Activated naive CD4-positive, alpha-beta T cell treated with anti-CD3 and anti-CD28 coated beads for 36 hours (primary cell): ENCODE measurements around the gene ERCC4. TPM values are rescaled to one million over a fixed set of nuclear protein-coding genes. Genes with fewer than 3 reads are reported as not detected.
"Not testable (repeated sequence)": the region's sequence is repeated elsewhere in the genome, so short reads cannot be mapped to it uniquely, and the experiment has no call there.

ENCODE experiments used
- CTCF ChIA-PET: fragments of 350-600 bp; sonication (Branson Sonifier 250); formaldehyde crosslinking; loops from one replicate; lab custom pipeline; 2021; ENCODE audit warnings: antibody characterized with exemption; lab: Charles Lee
- DNase-seq: peaks from one replicate; pipeline ENCODE4 v3.0.0-alpha.2; 2020
- H3K27ac Mint-ChIP-seq: one replicate; pipeline ENCODE4 v1.8.0; 2021; ENCODE audit warnings: mild to moderate bottlenecking, mixed read lengths
- H3K27me3 Mint-ChIP-seq: one replicate; pipeline ENCODE4 v1.8.0; 2021; ENCODE audit warnings: low read depth, mixed read lengths
- H3K36me3 Mint-ChIP-seq: one replicate; pipeline ENCODE4 v1.8.0; 2021; ENCODE audit warnings: low read depth, mixed read lengths
- H3K4me1 Mint-ChIP-seq: one replicate; pipeline ENCODE4 v1.8.0; 2021; ENCODE audit warnings: low read depth, mixed read lengths
- H3K4me3 Mint-ChIP-seq: one replicate; pipeline ENCODE4 v1.8.0; 2021; ENCODE audit warnings: mild to moderate bottlenecking, moderate library complexity, mixed read lengths
- H3K9me3 Mint-ChIP-seq: one replicate; pipeline ENCODE4 v1.8.0; 2021; ENCODE audit warnings: mixed read lengths
- intact Hi-C: fragments of 100-400 bp; cut with micrococcal nuclease; formaldehyde crosslinking; loops from one replicate; pipeline ENCODE4 v1.15.1; 2023
- total RNA-seq, 2 experiments: library from RNA; stranded (reverse); gene quantifications; one replicate each; pipeline ENCODE4 v1.2.3, GENCODE V29; 2021

The ERCC4 gene
- 10 to 100 TPM; 10.3 to 10.7 TPM for total RNA-seq

- Mint-ChIP-seq H3K9me3 (no peaks in the 10 kb centered on the region), H3K27ac (peak within 1 kb of the TSS; percentile 82), H3K36me3 (peaks cover 6% of the 10 kb centered on the region), H3K4me1 (peaks cover 20% of the 10 kb centered on the region), H3K27me3 (no peaks in the 10 kb centered on the region), H3K4me3 (peak within 1 kb of the TSS; percentile 91)
- intact Hi-C loops: loop anchor here (1.0 to 5.0 kb wide), 7 partner anchors 54 to 1024 kb away; partner anchors contain the start of genes BFAR, MRTFB and PARN
- peak; percentile 100 for DNase-seq
- CTCF ChIA-PET: interaction anchor here (0.6 to 2.6 kb wide), 35 partner anchors 8 to 1460 kb away, joined by 3 to 29 read pairs (median 3); partner anchors contain the start of gene BFAR
These were observed at the start of gene ERCC4 for GRCh38 chr16:13919683-13920509. Gene ERCC4, plus strand, starts transcription at chr16:13920154. Its CDS starts 12 bp downstream, at chr16:13920166.

DNA sequence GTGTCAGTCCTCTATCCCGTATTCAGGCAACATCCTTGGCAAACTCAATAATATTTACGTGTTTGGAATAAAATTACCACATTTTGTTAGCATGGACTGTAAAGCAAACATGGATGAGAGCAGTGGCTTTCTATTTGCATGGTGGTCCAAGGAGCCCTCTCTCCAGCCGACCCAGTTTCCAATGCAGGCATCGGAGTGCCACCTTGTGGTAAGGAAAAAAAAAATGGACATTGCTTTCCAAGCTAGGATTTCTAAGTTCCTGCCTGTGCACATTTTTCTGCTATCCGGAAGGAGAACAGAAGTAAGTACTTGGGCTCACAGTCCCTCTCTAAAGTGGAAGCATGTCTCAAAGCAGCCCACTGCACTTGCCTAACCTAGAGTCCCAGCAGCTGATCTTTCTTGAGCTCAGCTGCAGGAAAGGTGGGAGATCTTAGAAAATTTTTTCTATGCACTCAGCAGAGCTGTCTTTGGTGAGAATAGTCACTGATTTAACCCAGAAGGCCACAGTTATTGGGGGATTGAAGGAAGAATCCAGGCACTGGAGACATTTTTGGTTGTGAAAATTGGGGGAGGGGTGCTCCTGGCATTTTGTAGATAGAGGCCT lies 46.0 kb upstream of the ERCC4 start:
- no peak for DNase-seq
- CTCF ChIA-PET: no interaction called here
- Mint-ChIP-seq H3K4me1 (no peaks in the 10 kb centered on the region), H3K27me3 (peaks cover 13% of the 10 kb centered on the region), H3K36me3 (no peaks in the 10 kb centered on the region), H3K27ac (no peak overlapping the region), H3K4me3 (no peak overlapping the region), H3K9me3 (no peaks in the 10 kb centered on the region)
- intact Hi-C loops: no loop called here

- intact Hi-C loops: no loop called here
- H3K36me3 Mint-ChIP-seq: no peaks in the 10 kb centered on the region
- CTCF ChIA-PET: interaction anchor here (0.8 kb wide), 1 partner anchor 10 kb away, joined by 3 read pairs; no protein-coding TSS in a partner anchor
- no peak for DNase-seq
- no peak overlapping the region for H3K27ac Mint-ChIP-seq
- H3K9me3 Mint-ChIP-seq: no peaks in the 10 kb centered on the region
- no peak overlapping the region for H3K4me3 Mint-ChIP-seq
- H3K27me3 Mint-ChIP-seq: peaks cover 5% of the 10 kb centered on the region
- no peaks in the 10 kb centered on the region for H3K4me1 Mint-ChIP-seq
These were observed 44.2 kb upstream of the ERCC4 start for GRCh38 chr16:13875614-13876284.

GRCh38 chr16:13883276-13883675 lies 36.7 kb upstream of the ERCC4 start:
- CTCF ChIA-PET: no interaction called here
- intact Hi-C loops: no loop called here
- Mint-ChIP-seq H3K4me1 (no peaks in the 10 kb centered on the region), H3K4me3 (no peak overlapping the region), H3K9me3 (peaks cover 3% of the 10 kb centered on the region), H3K27ac (no peak overlapping the region), H3K27me3 (peaks cover 5% of the 10 kb centered on the region), H3K36me3 (no peaks in the 10 kb centered on the region)
- no peak for DNase-seq

GRCh38 chr16:13883881-13884280 lies 36.1 kb upstream of the ERCC4 start:
- DNase-seq: no peak
- no peaks in the 10 kb centered on the region for H3K4me1 Mint-ChIP-seq
- peaks cover 6% of the 10 kb centered on the region for H3K9me3 Mint-ChIP-seq
- intact Hi-C loops: no loop called here
- no peaks in the 10 kb centered on the region for H3K36me3 Mint-ChIP-seq
- H3K27me3 Mint-ChIP-seq: peaks cover 5% of the 10 kb centered on the region
- no peak overlapping the region for H3K4me3 Mint-ChIP-seq
- H3K27ac Mint-ChIP-seq: no peak overlapping the region
- CTCF ChIA-PET: no interaction called here

DNA sequence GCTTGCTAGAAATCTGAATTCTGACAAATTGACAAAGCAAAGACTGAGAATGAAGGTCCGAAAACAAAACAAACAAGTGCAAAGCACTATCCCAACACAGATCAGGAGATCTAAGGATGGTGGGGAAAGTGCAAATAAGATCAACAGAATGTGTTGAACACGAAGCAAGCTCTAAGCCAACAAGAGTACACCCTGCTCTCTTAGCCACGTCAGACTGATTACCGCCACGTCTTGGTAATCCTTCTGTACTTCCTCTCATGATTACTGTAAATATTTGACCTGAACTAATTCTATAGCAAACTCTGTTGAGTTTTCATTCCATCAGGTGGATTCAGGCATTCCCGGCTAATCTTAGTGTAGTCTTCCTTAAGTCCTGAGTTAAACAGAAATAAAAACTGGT lies 34.3 kb upstream of the ERCC4 start:
- H3K27ac Mint-ChIP-seq: no peak overlapping the region
- DNase-seq: no peak
- no peaks in the 10 kb centered on the region for H3K36me3 Mint-ChIP-seq
- CTCF ChIA-PET: no interaction called here
- peaks cover 8% of the 10 kb centered on the region for H3K27me3 Mint-ChIP-seq
- intact Hi-C loops: no loop called here
- no peak overlapping the region for H3K4me3 Mint-ChIP-seq
- H3K4me1 Mint-ChIP-seq: no peaks in the 10 kb centered on the region
- peaks cover 8% of the 10 kb centered on the region for H3K9me3 Mint-ChIP-seq

DNA sequence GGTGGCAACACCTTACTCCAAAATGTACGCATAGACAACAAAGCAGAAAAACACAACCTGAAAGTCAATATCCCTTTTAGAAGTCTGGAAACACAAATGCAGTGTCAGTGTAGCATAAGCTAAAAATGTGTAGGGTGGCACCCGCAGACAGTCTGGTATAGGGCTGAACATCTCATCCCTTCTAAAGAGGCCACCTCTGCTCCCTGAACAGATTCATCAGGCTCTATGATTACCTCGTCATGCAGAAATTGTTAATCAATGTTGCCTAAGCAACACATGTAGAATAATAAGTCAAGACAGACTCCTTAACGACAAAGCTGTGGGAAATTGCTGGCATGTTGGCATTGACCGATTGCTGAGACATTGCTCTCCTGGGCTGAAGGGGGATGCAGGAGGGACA lies 33.3 kb upstream of the ERCC4 start:
- CTCF ChIA-PET: no interaction called here
- Mint-ChIP-seq H3K4me1 (no peaks in the 10 kb centered on the region), H3K36me3 (no peaks in the 10 kb centered on the region), H3K27ac (no peak overlapping the region), H3K4me3 (no peak overlapping the region), H3K27me3 (peaks cover 8% of the 10 kb centered on the region), H3K9me3 (peaks cover 8% of the 10 kb centered on the region)
- intact Hi-C loops: no loop called here
- DNase-seq: no peak

DNA sequence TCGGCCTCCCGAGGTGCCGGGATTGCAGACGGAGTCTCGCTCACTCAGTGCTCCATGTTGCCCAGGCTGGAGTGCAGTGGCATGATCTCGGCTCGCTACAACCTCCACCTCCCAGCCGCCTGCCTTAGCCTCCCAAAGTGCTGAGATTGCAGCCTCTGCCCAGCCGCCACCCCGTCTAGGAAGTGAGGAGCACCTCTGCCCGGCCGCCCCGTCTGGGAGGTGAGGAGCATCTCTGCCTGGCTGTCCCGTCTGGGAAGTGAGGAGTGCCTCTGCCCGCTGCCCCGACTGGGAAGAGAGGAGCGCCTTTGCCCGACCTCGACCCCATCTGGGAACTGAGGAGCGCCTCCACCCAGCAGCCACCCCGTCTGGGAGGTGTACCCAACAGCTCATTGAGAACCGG lies 30.6 kb upstream of the ERCC4 start:
- H3K36me3 Mint-ChIP-seq, DNase-seq, H3K27ac Mint-ChIP-seq, H3K4me1 Mint-ChIP-seq, H3K4me3 Mint-ChIP-seq, intact Hi-C loops, H3K9me3 Mint-ChIP-seq, CTCF ChIA-PET: not testable (repeated sequence)
- peaks cover 13% of the 10 kb centered on the region for H3K27me3 Mint-ChIP-seq

DNA sequence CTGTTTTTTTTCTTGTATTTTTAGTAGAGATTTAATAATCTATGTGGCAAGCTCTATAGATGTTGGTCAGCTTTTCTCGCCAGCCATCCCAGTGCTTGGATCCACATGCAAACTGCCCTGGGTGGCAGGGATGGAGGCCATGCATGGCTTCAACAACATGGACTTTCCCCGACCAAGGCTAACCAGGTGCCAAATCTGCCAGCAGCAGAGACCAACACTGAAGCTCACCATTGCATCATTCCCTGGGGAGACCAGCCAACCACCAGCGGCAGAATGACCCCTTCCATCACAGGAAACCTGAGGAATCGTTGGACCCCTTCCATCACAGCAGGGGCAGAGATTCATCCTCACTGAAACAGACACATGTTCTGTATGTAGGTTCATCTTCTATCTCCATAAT lies 27.7 kb upstream of the ERCC4 start:
- no peak for DNase-seq
- Mint-ChIP-seq H3K27me3 (peaks cover 7% of the 10 kb centered on the region), H3K36me3 (no peaks in the 10 kb centered on the region), H3K4me1 (no peaks in the 10 kb centered on the region), H3K4me3 (no peak overlapping the region), H3K27ac (no peak overlapping the region), H3K9me3 (peaks cover 8% of the 10 kb centered on the region)
- intact Hi-C loops: no loop called here
- CTCF ChIA-PET: no interaction called here

GRCh38 chr16:13895516-13895915 lies 24.4 kb upstream of the ERCC4 start:
- DNase-seq: no peak
- CTCF ChIA-PET: interaction anchor here (2.0 kb wide), 1 partner anchor 24 kb away, joined by 4 read pairs; no protein-coding TSS in a partner anchor
- H3K4me3 Mint-ChIP-seq: no peak overlapping the region
- intact Hi-C loops: no loop called here
- H3K27me3 Mint-ChIP-seq: peaks cover 5% of the 10 kb centered on the region
- no peak overlapping the region for H3K27ac Mint-ChIP-seq
- H3K4me1 Mint-ChIP-seq: no peaks in the 10 kb centered on the region
- no peaks in the 10 kb centered on the region for H3K9me3 Mint-ChIP-seq
- no peaks in the 10 kb centered on the region for H3K36me3 Mint-ChIP-seq

DNA sequence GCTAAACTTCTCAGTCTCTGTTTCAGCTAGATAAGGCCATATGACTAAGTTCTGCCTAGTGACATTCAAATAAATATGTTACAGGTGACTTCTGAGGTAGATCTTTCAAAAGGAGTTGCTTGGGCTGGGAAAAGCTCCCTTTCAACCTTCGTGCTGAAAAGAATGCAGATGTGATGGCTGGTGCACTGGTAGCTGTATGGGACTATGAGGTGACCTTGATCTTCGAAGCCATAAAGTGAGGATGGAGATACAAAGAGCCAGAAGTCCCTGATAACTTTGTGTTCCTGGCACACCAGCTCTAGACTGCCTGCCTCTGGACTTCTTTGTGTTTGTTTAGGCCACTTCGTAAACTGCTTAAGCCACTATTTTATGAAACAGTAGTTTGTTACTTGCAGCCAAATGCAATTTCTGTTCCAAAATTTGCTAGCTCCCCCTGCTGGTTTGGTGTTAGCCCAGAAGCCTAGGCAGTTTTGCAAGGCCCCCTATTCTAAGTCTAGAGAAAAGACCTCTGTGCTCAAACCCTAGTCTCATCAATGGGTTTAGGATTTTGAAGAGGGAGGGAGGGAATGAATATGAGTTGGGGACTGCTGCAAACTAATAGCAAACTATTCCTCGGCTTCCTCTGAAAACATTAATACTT lies 23.3 kb upstream of the ERCC4 start:
- CTCF ChIA-PET: interaction anchor here (2.0 kb wide), 1 partner anchor 23 kb away, joined by 4 read pairs; no protein-coding TSS in a partner anchor
- H3K36me3 Mint-ChIP-seq: no peaks in the 10 kb centered on the region
- H3K9me3 Mint-ChIP-seq: peaks cover 4% of the 10 kb centered on the region

DNA sequence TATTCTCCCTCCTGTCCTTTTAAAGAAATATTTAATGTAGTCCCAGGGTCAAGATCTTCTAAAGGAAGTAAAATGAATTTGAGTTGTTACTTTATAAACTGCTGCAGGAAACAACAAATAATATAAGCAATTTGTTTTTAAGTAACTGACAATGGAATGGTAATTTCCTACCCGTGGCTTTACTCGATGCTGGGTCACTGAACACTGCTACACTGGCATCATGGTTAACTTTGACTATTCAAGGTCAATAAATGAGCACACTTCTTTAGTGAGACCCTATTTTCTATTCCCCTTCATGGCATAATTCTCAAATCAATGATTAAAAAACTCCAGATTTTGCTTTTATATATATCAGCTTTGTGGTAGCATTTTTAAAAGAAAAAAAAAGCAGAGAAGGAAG lies 22.1 kb upstream of the ERCC4 start:
- Mint-ChIP-seq H3K27ac (no peak overlapping the region), H3K36me3 (no peaks in the 10 kb centered on the region), H3K4me1 (no peaks in the 10 kb centered on the region), H3K4me3 (no peak overlapping the region), H3K9me3 (peaks cover 4% of the 10 kb centered on the region), H3K27me3 (peaks cover 4% of the 10 kb centered on the region)
- intact Hi-C loops: no loop called here
- DNase-seq: no peak
- CTCF ChIA-PET: no interaction called here

More for the DNA sequence above, 23.3 kb upstream of the ERCC4 start:
- no peak overlapping the region for H3K27ac Mint-ChIP-seq
- intact Hi-C loops: no loop called here
- peak; percentile 7 for DNase-seq
- peaks cover 6% of the 10 kb centered on the region for H3K27me3 Mint-ChIP-seq
- H3K4me3 Mint-ChIP-seq: no peak overlapping the region
- H3K4me1 Mint-ChIP-seq: no peaks in the 10 kb centered on the region
